ENCODE measurements around the gene HLA-DMB.

The HLA-DMB gene

DNA sequence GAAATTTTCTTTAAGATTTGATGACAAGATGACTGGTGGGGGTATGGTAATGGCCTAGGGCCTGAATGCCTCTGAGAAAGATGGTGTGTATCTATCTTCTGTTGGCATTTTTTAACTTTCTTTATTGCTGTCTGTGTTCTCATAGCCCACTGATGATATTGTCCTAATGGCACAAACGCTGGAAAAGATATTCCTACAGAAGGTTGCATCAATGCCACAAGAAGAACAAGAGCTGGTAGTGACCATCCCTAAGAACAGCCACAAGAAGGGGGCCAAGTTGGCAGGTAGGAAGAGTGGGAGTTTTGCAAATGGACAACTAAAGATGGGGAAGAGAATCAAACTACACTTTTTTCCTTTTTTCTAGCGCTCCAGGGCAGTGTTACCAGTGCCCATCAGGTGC is 35.1 kb upstream of the HLA-DMB start:
- peak overlapping the region; percentile 100 for H3K27ac Mint-ChIP-seq
- H3K4me1 Mint-ChIP-seq (ENCODE audit: low read depth) = peaks cover 56% of the 10 kb centered on the region
- peak overlapping the region; percentile 92 for H3K4me3 Mint-ChIP-seq
- H3K36me3 Mint-ChIP-seq (ENCODE audit: low read depth) = peaks cover 100% of the 10 kb centered on the region
- H3K9me3 Mint-ChIP-seq = no peaks in the 10 kb centered on the region
- no peak for DNase-seq
- no peaks in the 10 kb centered on the region for H3K27me3 Mint-ChIP-seq

- Mint-ChIP-seq H3K27me3 (no peaks in the 10 kb centered on the region), H3K4me3 (peak overlapping the region; percentile 92), H3K4me1 (ENCODE audit: low read depth) (peaks cover 46% of the 10 kb centered on the region), H3K27ac (peak overlapping the region; percentile 100), H3K9me3 (no peaks in the 10 kb centered on the region), H3K36me3 (ENCODE audit: low read depth) (peaks cover 98% of the 10 kb centered on the region)
- DNase-seq = peak; percentile 47
Observed at GRCh38 chr6:32974541-32975308, 33.9 kb upstream of the HLA-DMB start.

DNA sequence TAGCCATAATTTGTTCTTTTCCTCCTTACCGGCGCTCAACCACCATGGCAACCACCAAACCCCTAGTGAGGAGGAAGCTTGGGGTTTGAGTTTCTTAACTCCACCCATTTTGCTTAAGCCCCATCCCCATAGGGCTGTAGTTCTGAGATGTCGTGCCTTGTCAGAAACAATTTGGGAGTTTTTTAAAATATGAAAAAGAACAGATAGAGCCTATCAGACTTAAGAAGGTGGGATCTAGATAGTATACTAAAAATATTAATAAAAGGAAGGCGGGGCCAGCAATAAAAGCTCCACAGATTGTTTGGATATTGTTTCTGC is 33.1 kb upstream of the HLA-DMB start:
- H3K27me3 Mint-ChIP-seq = no peaks in the 10 kb centered on the region
- H3K27ac Mint-ChIP-seq = peak overlapping the region; percentile 100
- H3K9me3 Mint-ChIP-seq = no peaks in the 10 kb centered on the region
- H3K36me3 Mint-ChIP-seq (ENCODE audit: low read depth) = peaks cover 98% of the 10 kb centered on the region
- H3K4me3 Mint-ChIP-seq = peak overlapping the region; percentile 92
- peaks cover 38% of the 10 kb centered on the region for H3K4me1 Mint-ChIP-seq (ENCODE audit: low read depth)
- DNase-seq = no peak

DNA sequence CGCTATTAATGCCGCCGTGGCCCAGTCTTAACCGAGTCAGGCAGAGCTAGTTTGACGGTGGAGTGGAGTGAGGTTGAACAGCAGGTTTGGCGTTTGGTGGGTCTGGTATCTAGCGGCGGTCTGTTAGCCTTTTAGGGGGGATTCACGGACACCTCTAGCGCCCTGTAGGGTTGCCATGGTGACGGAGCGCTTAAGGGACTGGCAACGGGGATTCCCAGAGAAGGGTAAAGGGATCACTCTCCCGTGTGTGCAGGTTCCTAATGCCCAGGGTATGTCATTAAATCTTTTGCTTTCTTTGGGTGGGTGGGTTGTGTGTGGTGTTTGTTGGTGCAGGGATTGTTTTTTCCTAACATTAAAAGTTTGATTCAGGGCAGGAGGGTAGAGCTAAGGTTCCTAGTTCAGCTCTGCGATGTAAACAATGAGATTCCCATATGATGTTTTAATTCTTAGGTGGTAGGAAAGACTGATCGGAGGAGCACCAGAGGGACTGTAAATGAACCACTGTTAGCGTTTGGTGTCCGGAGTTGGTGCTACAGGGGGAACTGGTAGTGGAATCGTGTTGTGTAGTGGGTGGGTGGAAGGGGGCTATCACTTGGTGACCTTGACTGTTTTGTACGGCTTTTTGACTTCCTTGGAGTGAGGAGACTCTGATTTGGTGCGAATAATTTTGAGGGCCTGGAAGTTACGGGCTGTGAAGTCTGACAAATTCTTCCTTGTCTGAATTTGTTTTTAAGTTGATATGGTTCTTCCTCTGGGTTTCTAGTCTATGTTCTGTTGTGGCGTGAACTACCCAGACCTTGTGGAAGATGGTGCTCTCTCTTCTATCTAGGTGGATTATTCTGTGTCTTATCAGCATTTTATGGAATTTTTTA is 32.6 kb upstream of the HLA-DMB start:
- H3K27ac Mint-ChIP-seq = peak overlapping the region; percentile 100
- peak; percentile 68 for DNase-seq
- peak overlapping the region; percentile 92 for H3K4me3 Mint-ChIP-seq
- peaks cover 94% of the 10 kb centered on the region for H3K36me3 Mint-ChIP-seq (ENCODE audit: low read depth)
- no peaks in the 10 kb centered on the region for H3K27me3 Mint-ChIP-seq
- H3K4me1 Mint-ChIP-seq (ENCODE audit: low read depth) = peaks cover 33% of the 10 kb centered on the region
- H3K9me3 Mint-ChIP-seq = no peaks in the 10 kb centered on the region

DNA sequence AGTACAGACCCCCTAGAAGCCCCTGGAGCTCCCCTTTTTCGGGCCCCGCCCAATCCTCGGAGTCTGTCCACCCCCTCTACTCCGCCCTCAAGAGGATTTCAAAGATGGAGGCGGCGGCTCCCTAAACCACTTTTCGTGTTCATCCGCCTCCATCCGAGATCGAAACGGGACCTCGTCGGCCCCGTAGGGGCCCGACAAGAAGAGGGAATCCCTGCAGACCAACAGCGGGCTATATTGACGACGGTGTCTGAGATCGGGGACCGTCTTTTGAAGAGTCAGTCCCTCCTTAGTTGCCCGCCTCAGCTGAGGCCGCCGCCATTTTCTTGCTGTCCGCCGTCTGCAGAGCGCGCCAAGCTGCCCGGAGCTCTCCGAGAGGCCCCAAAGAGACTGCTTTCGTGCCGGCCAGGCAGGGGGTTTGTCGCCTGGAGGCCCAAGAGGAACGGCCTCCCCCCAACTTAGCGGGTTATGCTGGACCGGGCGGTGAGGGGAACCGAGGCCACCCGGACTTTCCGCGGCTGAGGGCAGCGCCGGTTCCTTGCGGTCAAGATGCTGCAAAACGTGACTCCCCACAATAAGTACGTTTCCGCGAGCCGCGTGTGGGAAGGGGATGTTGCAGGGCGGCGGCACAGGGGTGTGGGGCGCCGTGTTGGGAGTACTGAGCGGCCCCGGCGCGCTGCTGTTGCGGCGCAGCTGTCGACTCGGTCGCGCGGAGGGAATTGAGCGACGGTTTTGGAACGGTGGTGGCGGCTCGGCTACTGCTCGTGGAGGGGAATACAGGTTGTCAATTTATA is 31.7 kb upstream of the HLA-DMB start:
- H3K27ac Mint-ChIP-seq = peak overlapping the region; percentile 100
- H3K4me3 Mint-ChIP-seq = peak overlapping the region; percentile 92

GRCh38 chr6:32971581-32972352 is 30.9 kb upstream of the HLA-DMB start:
- peaks cover 24% of the 10 kb centered on the region for H3K4me1 Mint-ChIP-seq (ENCODE audit: low read depth)
- H3K9me3 Mint-ChIP-seq = no peaks in the 10 kb centered on the region
- H3K27ac Mint-ChIP-seq = peak overlapping the region; percentile 100
- H3K4me3 Mint-ChIP-seq = peak overlapping the region; percentile 92
- no peaks in the 10 kb centered on the region for H3K27me3 Mint-ChIP-seq
- peaks cover 87% of the 10 kb centered on the region for H3K36me3 Mint-ChIP-seq (ENCODE audit: low read depth)
- DNase-seq = peak; percentile 99

More for the DNA sequence above, 31.7 kb upstream of the HLA-DMB start:
- Mint-ChIP-seq H3K9me3 (no peaks in the 10 kb centered on the region), H3K27me3 (no peaks in the 10 kb centered on the region), H3K36me3 (ENCODE audit: low read depth) (peaks cover 90% of the 10 kb centered on the region), H3K4me1 (ENCODE audit: low read depth) (peaks cover 25% of the 10 kb centered on the region)
- DNase-seq = no peak

DNA sequence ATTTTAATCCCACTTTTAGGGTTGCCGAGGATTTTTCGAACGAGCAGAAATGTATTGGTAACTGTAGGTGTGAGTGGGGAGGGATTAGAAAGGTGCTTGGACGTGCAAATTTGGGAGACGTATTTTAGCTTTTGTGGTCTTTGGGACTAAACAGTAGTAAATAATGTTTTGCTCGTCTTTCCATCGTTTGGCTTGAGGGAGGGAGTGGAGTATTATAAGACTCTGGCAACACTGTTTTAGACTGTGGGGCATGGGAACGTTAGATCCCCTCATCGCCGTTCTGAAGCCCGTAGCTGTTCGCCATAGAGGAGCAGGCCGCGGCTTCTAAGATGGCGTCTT is 30.4 kb upstream of the HLA-DMB start:
- Mint-ChIP-seq H3K27ac (peak overlapping the region; percentile 100), H3K36me3 (ENCODE audit: low read depth) (peaks cover 81% of the 10 kb centered on the region), H3K27me3 (no peaks in the 10 kb centered on the region), H3K4me1 (ENCODE audit: low read depth) (peaks cover 23% of the 10 kb centered on the region), H3K9me3 (no peaks in the 10 kb centered on the region), H3K4me3 (peak overlapping the region; percentile 92)
- DNase-seq = no peak

- peak; percentile 89 for DNase-seq
- H3K27me3 Mint-ChIP-seq = no peaks in the 10 kb centered on the region
- H3K9me3 Mint-ChIP-seq = no peaks in the 10 kb centered on the region
- peaks cover 22% of the 10 kb centered on the region for H3K4me1 Mint-ChIP-seq (ENCODE audit: low read depth)
- H3K27ac Mint-ChIP-seq = peak overlapping the region; percentile 100
- H3K36me3 Mint-ChIP-seq (ENCODE audit: low read depth) = peaks cover 76% of the 10 kb centered on the region
- H3K4me3 Mint-ChIP-seq = peak overlapping the region; percentile 92
Observed at GRCh38 chr6:32970413-32971241, 29.8 kb upstream of the HLA-DMB start.

DNA sequence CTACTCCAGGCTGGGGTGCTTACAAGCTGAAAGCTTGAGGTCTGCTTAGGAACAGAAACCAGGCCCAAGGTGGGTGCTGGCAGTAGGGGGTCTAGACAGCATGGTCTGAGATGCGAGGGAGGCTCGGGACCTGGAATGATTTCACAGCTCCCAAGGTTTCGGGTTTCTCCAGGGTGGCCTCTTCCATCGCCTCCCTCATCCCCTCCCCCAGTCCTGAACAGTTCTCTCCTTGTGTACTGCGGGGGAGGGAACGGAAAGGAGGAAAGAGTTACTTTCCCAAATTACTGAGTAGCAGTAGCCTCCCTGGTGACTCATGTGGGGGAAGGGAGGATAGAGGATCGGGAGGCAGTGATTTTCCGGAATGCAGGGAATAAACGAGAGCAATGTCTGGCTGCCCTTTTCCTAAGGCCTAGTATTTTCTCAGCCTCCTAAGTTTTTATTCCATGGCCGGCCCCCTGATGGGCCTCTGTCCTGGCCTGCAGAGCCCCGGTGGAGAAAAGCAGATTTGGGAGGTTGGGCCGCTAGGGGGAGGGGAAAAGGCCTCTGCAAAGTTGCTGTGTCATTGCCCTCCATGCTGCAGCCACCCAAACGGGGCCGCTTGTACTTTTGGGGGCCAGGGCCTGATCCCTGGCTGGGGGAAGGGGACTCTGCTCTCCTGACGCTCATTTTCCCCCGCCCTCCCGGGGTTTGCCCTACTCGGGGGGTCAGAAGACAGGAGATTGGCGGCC is 29.0 kb upstream of the HLA-DMB start:
- peak overlapping the region; percentile 100 for H3K27ac Mint-ChIP-seq
- H3K4me3 Mint-ChIP-seq = peak overlapping the region; percentile 92
- H3K4me1 Mint-ChIP-seq (ENCODE audit: low read depth) = peaks cover 24% of the 10 kb centered on the region
- peak; percentile 89 for DNase-seq
- H3K9me3 Mint-ChIP-seq = no peaks in the 10 kb centered on the region
- H3K36me3 Mint-ChIP-seq (ENCODE audit: low read depth) = peaks cover 68% of the 10 kb centered on the region
- no peaks in the 10 kb centered on the region for H3K27me3 Mint-ChIP-seq

- Mint-ChIP-seq H3K4me3 (peak overlapping the region; percentile 92), H3K27me3 (no peaks in the 10 kb centered on the region), H3K36me3 (ENCODE audit: low read depth) (peaks cover 60% of the 10 kb centered on the region), H3K27ac (peak overlapping the region; percentile 100), H3K9me3 (no peaks in the 10 kb centered on the region), H3K4me1 (ENCODE audit: low read depth) (peaks cover 29% of the 10 kb centered on the region)
- peak; percentile 85 for DNase-seq
Observed at GRCh38 chr6:32968867-32969684, 28.2 kb upstream of the HLA-DMB start.

- Mint-ChIP-seq H3K9me3 (no peaks in the 10 kb centered on the region), H3K4me1 (ENCODE audit: low read depth) (peaks cover 35% of the 10 kb centered on the region)
Observed at GRCh38 chr6:32968093-32968866, 27.5 kb upstream of the HLA-DMB start, which contains the start of gene BRD2. BRD2 (plus strand) TSS chr6:32968594; CDS start chr6:32972899, 4,305 bp downstream.

More at GRCh38 chr6:32968093-32968866, 27.5 kb upstream of the HLA-DMB start, which contains the start of gene BRD2:
- Mint-ChIP-seq H3K27ac (peak within 1 kb of the TSS; percentile 100), H3K36me3 (ENCODE audit: low read depth) (peaks cover 52% of the 10 kb centered on the region), H3K4me3 (peak within 1 kb of the TSS; percentile 92), H3K27me3 (no peaks in the 10 kb centered on the region)
- peak; percentile 97 for DNase-seq

All from activated T-cell treated with anti-CD3 and anti-CD28 coated beads, Interleukin-2, amount 50 U/mL, for 24 hours (primary cell).